Ascending aorta (tissue), 2 donors: ENCODE data around the gene CDH13. TPM values are rescaled to one million over a fixed set of nuclear protein-coding genes. Genes with fewer than 3 reads are reported as not detected.

Experiments used
- DNase-seq, 2 donors: peaks; one replicate each; pipeline ENCODE4 v3.0.0-alpha.2; 2019; ENCODE audit warnings: low spot score in 2 of 2
- H3K27ac ChIP-seq, 2 donors: fragments of 200-600 bp; sonication (generic); one replicate each; pipeline ENCODE4 v1.5.1; 2016 to 2017; ENCODE audit warnings: mild to moderate bottlenecking in 1 of 2
- H3K27me3 ChIP-seq: fragments of 200-600 bp; sonication (generic); one replicate; pipeline ENCODE4 v1.5.1; 2017
- H3K36me3 ChIP-seq, 2 donors: fragments of 200-600 bp; sonication (generic); one replicate each; pipeline ENCODE4 v1.5.1; 2016
- H3K4me1 ChIP-seq, 2 donors: fragments of 200-600 bp; sonication (generic); one replicate each; pipeline ENCODE4 v1.5.1; 2016 to 2017; ENCODE audit warnings: mild to moderate bottlenecking in 1 of 2
- H3K4me3 ChIP-seq, 2 donors: fragments of 200-600 bp; sonication (generic); one replicate each; pipeline ENCODE4 v1.5.1; 2016 to 2017; ENCODE audit warnings: mild to moderate bottlenecking in 1 of 2
- H3K9me3 ChIP-seq, 2 donors: fragments of 200-600 bp; sonication (generic); one replicate each; pipeline ENCODE4 v1.5.1; 2016
- intact Hi-C: fragments of 100-400 bp; cut with DNase I; formaldehyde crosslinking; loops from one replicate; pipeline ENCODE4 v1.15.1; 2023
- total RNA-seq: library from RNA; depleted of rRNA; stranded (reverse); fragments of >200 nt; gene quantifications from one replicate; pipeline ENCODE4 v1.1.0, GENCODE V29; 2016
- TF ChIP-seq, protein P1 (sequence below), 3 experiments: fragments of 200-600 bp in 2 of 3; fragments of 450-650 bp in 1 of 3; sonication (generic) in 2 of 3; IDR thresholded peaks; one replicate each; pipeline ENCODE4 v1.5.1; 2016 to 2019; ENCODE audit warnings: antibody characterized with exemption in 3 of 3, mild to moderate bottlenecking in 1 of 3, moderate library complexity in 1 of 3

Gene CDH13
- total RNA-seq, 1 donor from 2014 or later = 160 TPM

GRCh38 chr16:82864332-82865040 is 237.7 kb downstream of the CDH13 start:
- DNase-seq = no peak
- no peak overlapping the region for H3K27ac ChIP-seq
- H3K4me1 ChIP-seq = no peaks in the 10 kb centered on the region
- no peaks in the 10 kb centered on the region for H3K9me3 ChIP-seq
- TF ChIP-seq, protein P1, sequence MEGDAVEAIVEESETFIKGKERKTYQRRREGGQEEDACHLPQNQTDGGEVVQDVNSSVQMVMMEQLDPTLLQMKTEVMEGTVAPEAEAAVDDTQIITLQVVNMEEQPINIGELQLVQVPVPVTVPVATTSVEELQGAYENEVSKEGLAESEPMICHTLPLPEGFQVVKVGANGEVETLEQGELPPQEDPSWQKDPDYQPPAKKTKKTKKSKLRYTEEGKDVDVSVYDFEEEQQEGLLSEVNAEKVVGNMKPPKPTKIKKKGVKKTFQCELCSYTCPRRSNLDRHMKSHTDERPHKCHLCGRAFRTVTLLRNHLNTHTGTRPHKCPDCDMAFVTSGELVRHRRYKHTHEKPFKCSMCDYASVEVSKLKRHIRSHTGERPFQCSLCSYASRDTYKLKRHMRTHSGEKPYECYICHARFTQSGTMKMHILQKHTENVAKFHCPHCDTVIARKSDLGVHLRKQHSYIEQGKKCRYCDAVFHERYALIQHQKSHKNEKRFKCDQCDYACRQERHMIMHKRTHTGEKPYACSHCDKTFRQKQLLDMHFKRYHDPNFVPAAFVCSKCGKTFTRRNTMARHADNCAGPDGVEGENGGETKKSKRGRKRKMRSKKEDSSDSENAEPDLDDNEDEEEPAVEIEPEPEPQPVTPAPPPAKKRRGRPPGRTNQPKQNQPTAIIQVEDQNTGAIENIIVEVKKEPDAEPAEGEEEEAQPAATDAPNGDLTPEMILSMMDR (IDR thresholded peaks at IDR 0.05) = no peak
- H3K27me3 ChIP-seq = no peaks in the 10 kb centered on the region
- intact Hi-C loops = no loop called here
- no peak overlapping the region for H3K4me3 ChIP-seq
- peaks cover 0 to 8% of the 10 kb centered on the region in 2 donors for H3K36me3 ChIP-seq

GRCh38 chr16:82865412-82865811 is 238.6 kb downstream of the CDH13 start:
- Histone ChIP-seq H3K27me3 (no peaks in the 10 kb centered on the region), H3K27ac (no peak overlapping the region), H3K36me3 (peaks cover 0 to under 1% of the 10 kb centered on the region in 2 donors), H3K4me1 (no peaks in the 10 kb centered on the region), H3K9me3 (no peaks in the 10 kb centered on the region), H3K4me3 (no peak overlapping the region)
- TF ChIP-seq, protein P1 (IDR thresholded peaks at IDR 0.05) = no peak
- intact Hi-C loops = no loop called here
- DNase-seq = no peak

- intact Hi-C loops = no loop called here
- Histone ChIP-seq H3K27ac (no peak overlapping the region), H3K27me3 (no peaks in the 10 kb centered on the region), H3K9me3 (peaks cover 0 to 8% of the 10 kb centered on the region in 2 donors), H3K4me1 (no peaks in the 10 kb centered on the region), H3K36me3 (no peaks in the 10 kb centered on the region), H3K4me3 (no peak overlapping the region)
- TF ChIP-seq, protein P1 (IDR thresholded peaks at IDR 0.05) = no peak
- DNase-seq = no peak
These were observed 240.7 kb downstream of the CDH13 start for GRCh38 chr16:82867485-82867884.

DNA sequence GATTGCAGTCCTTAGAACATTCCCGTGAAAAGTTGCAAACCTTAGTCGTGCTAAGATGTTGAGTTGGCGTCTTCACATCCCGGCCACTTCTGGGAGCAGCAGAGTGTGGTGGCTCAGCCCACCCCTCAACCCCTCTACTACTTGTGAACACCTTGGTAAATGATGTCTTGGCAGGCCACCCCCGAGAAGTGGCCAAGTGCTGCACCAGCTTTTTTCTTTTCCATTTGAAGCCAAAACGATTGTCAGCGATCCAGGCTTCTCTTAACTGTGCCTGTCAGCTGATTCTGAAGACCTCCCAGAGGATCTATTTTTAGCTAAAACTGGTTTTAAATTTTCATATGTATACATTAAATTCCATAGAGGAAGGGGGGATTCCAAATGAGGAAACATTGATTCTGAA is 247.5 kb downstream of the CDH13 start:
- Histone ChIP-seq H3K4me1 (peaks cover 0 to 13% of the 10 kb centered on the region in 2 donors), H3K9me3 (peaks cover 0 to 8% of the 10 kb centered on the region in 2 donors), H3K27ac (peak overlapping the region; percentile 62 to 70), H3K36me3 (no peaks in the 10 kb centered on the region), H3K27me3 (no peaks in the 10 kb centered on the region), H3K4me3 (no peak overlapping the region)
- intact Hi-C loops = no loop called here
- DNase-seq = no peak
- TF ChIP-seq, protein P1 (IDR thresholded peaks at IDR 0.05) = no peak

DNA sequence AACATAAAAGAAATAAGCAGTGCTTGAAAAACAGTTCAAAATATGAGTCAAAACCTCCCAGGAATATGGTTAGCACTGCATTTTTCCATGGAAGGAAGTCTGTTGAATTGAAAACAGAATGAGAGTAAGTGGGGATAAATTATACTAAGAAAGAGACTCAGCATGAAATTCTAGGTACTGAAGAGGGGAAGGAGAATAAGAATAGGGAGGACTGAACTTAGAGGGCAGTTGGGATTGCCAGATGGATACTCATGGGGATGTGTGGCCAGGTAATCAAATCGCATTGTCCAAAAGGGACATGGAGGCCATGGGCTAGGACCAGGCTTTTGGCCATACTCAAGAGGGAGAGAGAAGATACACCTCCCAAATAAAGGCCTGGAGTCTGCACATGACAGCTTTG is 247.9 kb downstream of the CDH13 start:
- TF ChIP-seq, protein P1 (IDR thresholded peaks at IDR 0.05) = no peak
- H3K4me3 ChIP-seq = no peak overlapping the region
- peak overlapping the region; percentile 62 to 70 for H3K27ac ChIP-seq
- intact Hi-C loops = no loop called here
- no peaks in the 10 kb centered on the region for H3K36me3 ChIP-seq
- DNase-seq = no peak
- peaks cover 0 to 8% of the 10 kb centered on the region in 2 donors for H3K9me3 ChIP-seq
- peaks cover 0 to 13% of the 10 kb centered on the region in 2 donors for H3K4me1 ChIP-seq
- H3K27me3 ChIP-seq = no peaks in the 10 kb centered on the region
